Stimulated activated naive B cell treated with anti-CD40 and anti-IgM and Interleukin-4, amounts not matched to agents 10 μg/mL and 1 μg/mL and 100 μg/mL, for 72 hours (primary cell): Measurements from ENCODE around the gene KLHL17.
A peak's percentile ranks its signal among the peaks of the same experiment; 100 is the strongest.

Experiments
- ATAC-seq, 2 donors: fragments of 150-1000 bp; cut with Tn5 transposase; replicated peaks; 2 replicates each; pipeline ENCODE4 v1.10.0; 2021; ENCODE audit warnings: moderate library complexity in 1 of 2
- DNase-seq: peaks from one replicate; pipeline ENCODE4 v3.0.0; 2021
- H3K27ac Mint-ChIP-seq: one replicate; pipeline ENCODE4 v1.8.0; 2022; ENCODE audit warnings: mild to moderate bottlenecking, mixed read lengths
- H3K27me3 Mint-ChIP-seq, 2 donors: one replicate each; pipeline ENCODE4 v1.8.0; 2022; ENCODE audit warnings: mixed read lengths in 2 of 2
- H3K36me3 Mint-ChIP-seq, 2 donors: one replicate each; pipeline ENCODE4 v1.8.0; 2022; ENCODE audit warnings: mixed read lengths in 2 of 2, mild to moderate bottlenecking in 1 of 2
- H3K4me1 Mint-ChIP-seq, 2 donors: one replicate each; pipeline ENCODE4 v1.8.0; 2022; ENCODE audit warnings: mixed read lengths in 2 of 2, mild to moderate bottlenecking in 1 of 2
- H3K4me3 Mint-ChIP-seq, 2 donors: one replicate each; pipeline ENCODE4 v1.8.0; 2022; ENCODE audit warnings: mild to moderate bottlenecking in 2 of 2, mixed read lengths in 2 of 2, moderate library complexity in 1 of 2
- H3K9me3 Mint-ChIP-seq, 2 donors: one replicate each; pipeline ENCODE4 v1.8.0; 2022; ENCODE audit warnings: mixed read lengths in 2 of 2, mild to moderate bottlenecking in 1 of 2

KLHL17 gene

DNA sequence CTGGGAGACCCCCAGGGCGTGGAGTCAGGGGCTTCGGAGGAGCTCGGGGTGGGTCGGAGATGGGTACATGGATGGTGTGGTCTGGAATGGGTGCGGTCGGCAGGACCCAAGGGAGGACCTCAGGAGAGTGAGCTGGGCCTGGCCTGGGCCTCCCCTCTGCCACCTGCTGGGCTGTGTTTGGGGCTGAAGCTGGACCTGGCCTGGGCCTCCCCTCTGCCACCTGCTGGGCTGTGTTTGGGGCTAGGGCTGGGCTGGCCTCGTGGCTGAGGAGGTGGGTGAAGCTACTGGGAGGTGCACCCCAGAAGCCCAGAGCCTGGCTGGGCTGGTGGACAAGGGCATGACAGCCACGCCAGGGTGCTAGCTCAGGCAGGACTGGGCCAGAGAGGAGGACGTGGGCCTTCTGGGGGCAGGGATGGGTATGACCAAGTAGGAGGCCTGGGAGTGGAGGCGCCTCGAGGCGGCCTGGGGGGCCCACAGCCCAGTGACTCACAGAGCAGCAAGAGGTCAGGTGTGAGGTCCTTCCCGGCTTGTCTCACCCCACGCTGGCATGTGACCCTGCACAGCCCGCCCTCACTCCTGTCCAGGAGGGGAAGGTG, 22.2 kb upstream of the KLHL17 start:
- H3K4me3 Mint-ChIP-seq: no peak overlapping the region

DNA sequence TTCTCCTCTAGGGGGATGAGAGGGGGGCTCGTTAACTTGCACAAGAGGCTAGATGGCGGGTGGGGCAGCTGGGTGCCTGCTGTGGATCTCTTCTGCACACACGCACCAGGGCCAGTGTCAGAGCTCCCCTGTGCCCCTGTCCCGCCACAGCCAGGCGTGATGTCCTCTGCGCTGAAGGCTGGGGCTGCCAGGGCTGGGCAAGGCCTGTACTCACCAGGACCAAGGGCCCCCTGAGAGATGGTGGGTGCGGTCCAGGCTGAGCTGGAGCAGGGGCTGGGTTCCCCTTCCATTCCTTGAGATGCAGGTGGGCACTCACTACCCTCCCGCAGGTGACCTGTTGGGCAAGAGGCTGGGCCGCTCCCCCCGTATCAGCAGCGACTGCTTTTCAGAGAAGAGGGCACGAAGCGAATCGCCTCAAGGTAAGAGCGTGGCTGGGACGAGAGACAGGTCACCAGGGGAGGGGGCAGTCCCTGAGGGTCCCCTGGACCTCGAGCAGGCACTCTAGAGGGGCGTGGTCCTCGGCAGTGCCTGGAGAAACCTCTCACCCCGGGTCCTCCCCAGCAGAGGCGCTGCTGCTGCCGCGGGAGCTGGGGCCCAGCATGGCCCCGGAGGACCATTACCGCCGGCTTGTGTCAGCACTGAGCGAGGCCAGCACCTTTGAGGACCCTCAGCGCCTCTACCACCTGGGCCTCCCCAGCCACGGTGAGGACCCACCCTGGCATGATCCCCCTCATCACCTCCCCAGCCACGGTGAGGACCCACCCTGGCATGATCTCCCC, 21.5 kb upstream of the KLHL17 start:
- DNase-seq (no peak), ATAC-seq (no peak)
- Mint-ChIP-seq H3K4me1 (peaks cover 16 to 20% of the 10 kb centered on the region in 2 donors), H3K36me3 (peaks cover under 1 to 1% of the 10 kb centered on the region in 2 donors), H3K27me3 (peaks cover 49 to 59% of the 10 kb centered on the region in 2 donors), H3K4me3 (no peak overlapping the region), H3K9me3 (no peaks in the 10 kb centered on the region), H3K27ac (no peak overlapping the region)

More for the DNA sequence above, 22.2 kb upstream of the KLHL17 start:
- peak overlapping the region; percentile 17 for H3K27ac Mint-ChIP-seq
- DNase-seq: no peak
- peaks cover 54 to 63% of the 10 kb centered on the region in 2 donors for H3K27me3 Mint-ChIP-seq
- H3K36me3 Mint-ChIP-seq: peaks cover 0 to 1% of the 10 kb centered on the region in 2 donors
- H3K4me1 Mint-ChIP-seq: peaks cover 16 to 20% of the 10 kb centered on the region in 2 donors
- peak; percentile 46 to 60 for ATAC-seq
- H3K9me3 Mint-ChIP-seq: no peaks in the 10 kb centered on the region

DNA sequence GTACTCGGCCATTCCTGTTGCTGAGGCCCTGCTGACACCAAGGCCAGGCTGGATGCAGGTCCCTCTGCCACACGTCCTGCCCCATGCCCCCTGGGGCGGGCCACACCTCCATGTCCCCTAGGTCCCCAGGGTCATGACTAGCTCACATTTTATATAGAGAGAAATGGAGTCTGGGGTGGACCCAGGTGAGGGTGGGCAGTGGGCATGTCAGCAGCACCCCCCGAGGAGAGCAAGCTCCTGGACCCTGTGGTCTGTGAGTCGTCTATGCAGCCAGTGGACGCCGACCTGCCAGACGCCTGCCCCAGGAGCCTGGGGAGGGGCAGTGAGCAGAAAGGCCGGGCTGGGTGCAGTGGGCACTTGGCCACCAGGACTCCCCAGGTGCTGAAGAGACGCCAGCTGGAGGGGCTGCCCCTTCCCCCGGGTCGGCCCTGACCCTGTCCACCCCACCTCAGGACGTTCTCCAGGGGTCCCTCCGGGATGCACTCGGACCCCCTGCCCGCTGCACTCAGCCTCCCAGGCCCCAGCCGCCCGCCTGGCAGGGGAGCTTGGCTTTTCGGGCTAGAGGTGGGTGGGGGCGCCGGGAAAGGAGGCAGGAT, 20.8 kb upstream of the KLHL17 start:
- Mint-ChIP-seq H3K27ac (no peak overlapping the region), H3K4me1 (peaks cover 16 to 20% of the 10 kb centered on the region in 2 donors), H3K36me3 (peaks cover 4 to 5% of the 10 kb centered on the region in 2 donors), H3K4me3 (peak overlapping the region in 1 of 2 donors; percentile 75), H3K9me3 (no peaks in the 10 kb centered on the region), H3K27me3 (peaks cover 49 to 59% of the 10 kb centered on the region in 2 donors)
- ATAC-seq: no peak
- no peak for DNase-seq

DNA sequence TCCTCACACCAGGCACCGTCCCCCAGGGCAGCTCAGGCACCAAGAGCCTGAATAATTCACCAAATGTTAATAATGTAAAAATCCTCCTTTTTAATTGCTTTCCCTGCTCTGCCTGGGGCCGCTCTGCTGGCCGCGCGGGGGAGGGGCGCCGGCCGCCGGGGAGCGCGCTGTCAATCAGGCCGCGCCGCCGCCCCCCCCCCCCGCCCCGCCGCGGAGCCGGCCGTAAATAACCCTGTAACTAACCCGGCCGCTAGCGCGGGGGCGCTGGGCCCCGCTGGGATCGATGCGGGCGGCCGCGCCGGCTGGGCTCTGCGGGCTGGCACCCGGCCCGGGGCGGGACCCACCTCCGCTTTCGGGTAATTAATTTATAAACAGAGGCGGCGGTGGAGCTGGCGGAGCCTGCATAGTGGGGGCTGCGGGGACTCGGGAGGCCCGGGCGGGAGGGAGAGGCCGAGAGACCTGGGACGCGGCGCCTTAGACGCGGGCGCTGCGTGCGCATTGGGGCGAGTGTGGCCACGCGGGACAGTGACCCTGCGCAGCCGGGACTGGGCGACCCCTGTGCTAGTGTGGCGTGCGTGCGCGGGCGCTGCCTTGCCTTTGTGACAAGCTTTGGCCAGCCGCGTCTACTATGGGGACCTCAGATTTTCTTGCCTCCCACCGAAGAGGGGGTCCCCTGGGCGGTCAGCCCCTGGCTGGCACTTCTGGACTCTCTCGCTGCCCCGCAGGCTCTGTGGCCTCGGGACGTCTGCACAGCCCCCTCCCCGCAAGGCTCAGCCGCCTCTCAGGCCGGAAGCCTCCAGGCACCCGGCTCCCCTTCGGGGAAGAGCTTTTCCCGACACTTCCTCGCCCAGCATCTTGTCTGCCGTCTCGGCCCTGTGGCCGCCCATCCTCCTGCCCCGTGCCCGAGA, 20.0 kb upstream of the KLHL17 start:
- DNase-seq: no peak
- Mint-ChIP-seq H3K4me3 (peak overlapping the region; percentile 46 to 75), H3K27ac (no peak overlapping the region), H3K27me3 (peaks cover 42 to 52% of the 10 kb centered on the region in 2 donors), H3K4me1 (peaks cover 14 to 20% of the 10 kb centered on the region in 2 donors), H3K9me3 (no peaks in the 10 kb centered on the region), H3K36me3 (peaks cover 10 to 12% of the 10 kb centered on the region in 2 donors)
- ATAC-seq: peak; percentile 26 to 35

DNA sequence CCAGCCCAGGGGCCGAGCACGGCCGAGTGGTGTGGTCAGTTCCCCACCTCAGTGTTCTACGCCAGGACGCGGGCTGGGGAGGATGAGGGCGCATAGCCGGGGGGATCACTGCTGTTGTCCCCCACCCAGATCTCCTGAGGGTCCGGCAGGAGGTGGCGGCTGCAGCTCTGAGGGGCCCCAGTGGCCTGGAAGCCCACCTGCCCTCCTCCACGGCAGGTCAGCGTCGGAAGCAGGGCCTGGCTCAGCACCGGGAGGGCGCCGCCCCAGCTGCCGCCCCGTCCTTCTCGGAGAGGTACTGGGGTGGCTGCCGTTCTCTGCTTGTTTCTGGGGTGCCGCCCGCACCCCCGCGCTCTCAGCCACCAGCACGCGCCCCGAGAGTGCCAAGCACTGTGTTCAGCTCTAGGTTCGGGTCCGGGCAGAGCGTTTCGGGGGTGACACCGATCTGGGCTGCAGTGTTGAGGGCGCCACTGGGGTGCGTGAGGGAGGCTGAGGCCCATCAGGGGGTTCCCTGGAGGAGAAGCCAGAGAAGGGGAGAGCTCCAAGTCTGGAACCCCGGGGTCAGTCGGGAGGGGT, 19.3 kb upstream of the KLHL17 start:
- Mint-ChIP-seq H3K4me3 (peak overlapping the region; percentile 75 to 80), H3K27me3 (peaks cover 36 to 46% of the 10 kb centered on the region in 2 donors), H3K27ac (peak overlapping the region; percentile 80), H3K36me3 (peaks cover 17 to 19% of the 10 kb centered on the region in 2 donors), H3K4me1 (peaks cover 14 to 26% of the 10 kb centered on the region in 2 donors), H3K9me3 (no peaks in the 10 kb centered on the region)
- ATAC-seq (peak; percentile 8 to 10), DNase-seq (no peak)

DNA sequence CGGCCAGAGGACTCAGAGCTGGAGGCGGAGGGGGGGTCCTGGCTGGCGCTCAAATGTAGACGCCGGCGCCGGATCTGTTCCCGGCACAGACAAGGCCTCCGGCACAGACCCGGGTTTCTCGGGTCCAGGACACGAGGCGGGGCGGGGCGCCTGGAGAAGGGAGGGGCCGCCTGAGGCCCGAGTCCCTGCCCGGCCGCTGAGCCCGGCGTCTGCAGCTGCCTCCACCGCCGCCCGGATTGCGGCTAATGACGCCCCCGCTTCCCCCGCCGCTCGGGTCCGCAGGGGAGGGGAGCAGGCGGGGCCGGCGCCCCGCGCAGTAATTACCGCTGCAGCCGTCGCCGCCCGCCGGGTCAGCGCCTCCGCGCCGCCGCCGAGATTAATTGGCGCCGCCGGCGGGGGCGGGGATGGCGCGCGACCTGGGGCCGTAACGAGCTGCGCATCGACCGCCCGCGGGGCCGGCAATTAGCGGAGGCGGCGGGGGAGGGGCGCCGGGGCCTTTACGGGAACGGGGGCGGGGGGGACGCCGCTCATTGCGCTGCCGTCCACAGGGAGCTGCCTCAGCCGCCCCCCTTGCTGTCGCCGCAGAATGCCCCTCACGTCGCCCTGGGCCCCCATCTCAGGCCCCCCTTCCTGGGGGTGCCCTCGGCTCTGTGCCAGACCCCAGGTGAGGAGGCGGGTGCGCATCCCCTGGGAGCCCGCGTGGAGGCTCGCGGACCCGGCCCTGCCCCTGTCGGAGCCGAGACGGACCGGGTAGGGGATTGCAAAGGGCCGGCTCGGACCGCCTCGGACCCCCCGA, 18.6 kb upstream of the KLHL17 start:
- no peak for DNase-seq
- Mint-ChIP-seq H3K4me1 (peaks cover 14 to 26% of the 10 kb centered on the region in 2 donors), H3K36me3 (peaks cover 23 to 24% of the 10 kb centered on the region in 2 donors), H3K27me3 (peaks cover 34 to 43% of the 10 kb centered on the region in 2 donors), H3K9me3 (no peaks in the 10 kb centered on the region), H3K27ac (peak overlapping the region; percentile 80), H3K4me3 (peak overlapping the region; percentile 75 to 80)
- ATAC-seq: peak; percentile 38

DNA sequence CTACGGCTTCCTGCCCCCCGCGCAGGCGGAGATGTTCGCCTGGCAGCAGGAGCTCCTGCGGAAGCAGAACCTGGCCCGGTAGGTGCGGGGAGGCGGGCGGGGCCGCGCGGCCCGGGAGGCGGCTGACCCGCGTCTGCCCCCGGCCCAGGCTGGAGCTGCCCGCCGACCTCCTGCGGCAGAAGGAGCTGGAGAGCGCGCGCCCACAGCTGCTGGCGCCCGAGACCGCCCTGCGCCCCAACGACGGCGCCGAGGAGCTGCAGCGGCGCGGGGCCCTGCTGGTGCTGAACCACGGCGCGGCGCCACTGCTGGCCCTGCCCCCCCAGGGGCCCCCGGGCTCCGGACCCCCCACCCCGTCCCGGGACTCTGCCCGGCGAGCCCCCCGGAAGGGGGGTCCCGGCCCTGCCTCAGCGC, 18.0 kb upstream of the KLHL17 start:
- H3K4me1 Mint-ChIP-seq: peaks cover 14 to 26% of the 10 kb centered on the region in 2 donors
- ATAC-seq: peak; percentile 4 to 11
- no peak overlapping the region for H3K27ac Mint-ChIP-seq
- H3K27me3 Mint-ChIP-seq: peaks cover 28 to 39% of the 10 kb centered on the region in 2 donors
- no peaks in the 10 kb centered on the region for H3K9me3 Mint-ChIP-seq
- peak overlapping the region in 1 of 2 donors; percentile 6 for H3K4me3 Mint-ChIP-seq
- peaks cover 28 to 29% of the 10 kb centered on the region in 2 donors for H3K36me3 Mint-ChIP-seq
- DNase-seq: no peak

DNA sequence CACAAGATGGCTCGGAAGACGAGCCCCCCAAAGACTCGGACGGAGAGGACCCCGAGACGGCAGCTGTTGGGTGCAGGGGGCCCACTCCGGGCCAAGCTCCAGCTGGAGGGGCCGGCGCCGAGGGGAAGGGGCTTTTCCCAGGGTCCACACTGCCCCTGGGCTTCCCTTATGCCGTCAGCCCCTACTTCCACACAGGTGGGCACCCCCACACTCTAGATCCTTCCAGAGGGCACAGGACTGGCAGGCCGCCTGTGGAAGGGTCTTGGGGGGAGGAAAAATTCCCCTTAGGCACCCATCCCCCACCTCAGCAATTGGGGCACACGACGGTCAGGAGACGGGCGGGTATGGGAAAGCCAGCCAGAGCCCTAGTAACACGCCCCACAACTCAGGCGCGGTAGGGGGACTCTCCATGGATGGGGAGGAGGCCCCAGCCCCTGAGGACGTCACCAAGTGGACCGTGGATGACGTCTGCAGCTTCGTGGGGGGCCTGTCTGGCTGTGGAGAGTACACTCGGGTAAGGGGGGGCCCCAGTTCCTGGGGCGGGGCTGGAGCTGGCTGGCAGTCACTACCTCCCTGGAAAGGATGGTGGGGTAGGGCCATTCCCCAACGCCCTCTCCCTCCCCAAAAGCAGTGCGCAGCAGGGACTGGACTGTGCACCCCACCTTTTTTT, 17.4 kb upstream of the KLHL17 start:
- DNase-seq: no peak
- H3K27me3 Mint-ChIP-seq: peaks cover 23 to 35% of the 10 kb centered on the region in 2 donors
- no peak overlapping the region for H3K4me3 Mint-ChIP-seq
- peaks cover 12 to 26% of the 10 kb centered on the region in 2 donors for H3K4me1 Mint-ChIP-seq
- peaks cover 34 to 35% of the 10 kb centered on the region in 2 donors for H3K36me3 Mint-ChIP-seq
- H3K27ac Mint-ChIP-seq: no peak overlapping the region
- no peak for ATAC-seq
- H3K9me3 Mint-ChIP-seq: no peaks in the 10 kb centered on the region

DNA sequence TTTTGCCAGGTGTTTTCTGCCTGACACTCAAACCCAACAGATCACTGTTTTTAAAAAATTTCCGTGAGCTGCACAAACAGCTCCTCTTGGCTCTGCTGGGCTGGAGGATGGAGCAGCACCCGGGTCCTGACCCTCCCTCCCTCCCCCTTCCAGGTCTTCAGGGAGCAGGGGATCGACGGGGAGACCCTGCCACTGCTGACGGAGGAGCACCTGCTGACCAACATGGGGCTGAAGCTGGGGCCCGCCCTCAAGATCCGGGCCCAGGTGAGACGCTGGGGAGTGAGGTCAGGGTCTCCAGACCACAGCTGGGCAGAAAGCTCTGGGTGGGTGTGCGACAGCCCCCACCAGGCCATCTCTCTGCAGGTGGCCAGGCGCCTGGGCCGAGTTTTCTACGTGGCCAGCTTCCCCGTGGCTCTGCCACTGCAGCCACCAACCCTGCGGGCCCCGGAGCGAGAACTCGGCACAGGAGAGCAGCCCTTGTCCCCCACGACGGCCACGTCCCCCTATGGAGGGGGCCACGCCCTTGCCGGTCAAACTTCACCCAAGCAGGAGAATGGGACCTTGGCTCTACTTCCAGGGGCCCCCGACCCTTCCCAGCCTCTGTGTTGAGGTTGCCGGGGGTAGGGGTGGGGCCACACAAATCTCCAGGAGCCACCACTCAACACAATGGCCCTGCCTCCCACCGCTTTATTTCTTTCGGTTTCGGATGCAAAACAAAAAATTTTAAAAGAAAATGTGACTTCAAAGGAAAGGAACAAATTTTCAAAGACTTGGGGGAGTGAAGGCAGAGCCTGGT, 16.6 kb upstream of the KLHL17 start:
- peaks cover 39 to 42% of the 10 kb centered on the region in 2 donors for H3K36me3 Mint-ChIP-seq
- no peak overlapping the region for H3K27ac Mint-ChIP-seq
- no peaks in the 10 kb centered on the region for H3K9me3 Mint-ChIP-seq
- H3K27me3 Mint-ChIP-seq: peaks cover 16 to 27% of the 10 kb centered on the region in 2 donors
- DNase-seq (no peak), ATAC-seq (no peak)
- H3K4me3 Mint-ChIP-seq: no peak overlapping the region
- peaks cover 10 to 26% of the 10 kb centered on the region in 2 donors for H3K4me1 Mint-ChIP-seq

DNA sequence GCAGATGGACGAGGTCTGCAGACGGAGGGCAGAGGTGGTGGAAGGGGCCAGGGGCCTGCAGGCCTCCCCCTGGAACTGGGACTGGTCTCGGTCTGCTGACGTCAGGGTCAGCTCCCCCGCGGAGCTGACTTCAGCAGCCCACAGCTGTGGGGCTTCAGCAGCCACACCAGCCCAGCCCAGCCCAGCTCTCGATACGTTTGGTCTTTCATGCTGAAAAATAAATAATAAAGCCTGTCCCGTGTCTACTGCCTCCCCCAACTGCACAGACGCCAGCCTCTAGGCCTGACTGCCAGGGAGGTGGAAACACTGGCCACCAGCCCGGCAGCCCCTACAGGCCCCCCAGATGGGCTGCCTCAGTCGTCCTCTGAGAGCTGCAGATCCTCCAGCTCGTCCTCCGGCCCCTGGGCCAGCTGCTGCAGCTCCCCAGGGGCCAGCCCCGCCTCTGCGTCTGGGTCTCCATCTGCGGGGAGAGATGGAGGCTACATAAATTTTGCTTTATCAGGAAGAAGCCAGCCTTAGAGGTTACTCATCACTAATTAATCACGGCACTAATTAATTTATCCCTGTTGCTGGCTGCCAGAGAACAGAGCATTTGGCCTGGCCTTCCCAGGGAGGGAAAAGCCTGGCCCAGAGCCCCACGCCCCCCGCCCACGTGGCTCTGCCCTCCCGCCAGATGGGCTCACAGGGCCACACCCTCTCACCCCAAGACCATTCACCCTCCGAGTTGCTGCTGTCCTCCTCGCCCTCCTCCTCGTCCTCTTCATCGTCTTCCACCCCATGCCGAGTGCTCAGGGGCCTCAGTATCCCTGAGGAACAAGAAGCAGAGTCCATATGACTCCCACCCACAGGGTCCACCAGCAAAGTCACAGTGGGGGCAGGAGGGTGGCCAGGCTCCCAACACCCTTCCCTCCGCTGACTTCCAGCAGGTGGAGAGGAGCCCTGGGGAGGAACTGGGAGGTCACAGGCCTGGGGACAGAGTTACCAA, 15.8 kb upstream of the KLHL17 start:
- H3K27me3 Mint-ChIP-seq: peaks cover 9 to 18% of the 10 kb centered on the region in 2 donors

More for the DNA sequence above, 15.8 kb upstream of the KLHL17 start:
- DNase-seq: no peak
- no peak for ATAC-seq
- no peak overlapping the region for H3K27ac Mint-ChIP-seq
- H3K4me3 Mint-ChIP-seq: no peak overlapping the region
- H3K36me3 Mint-ChIP-seq: peaks cover 48 to 51% of the 10 kb centered on the region in 2 donors
- H3K9me3 Mint-ChIP-seq: no peaks in the 10 kb centered on the region
- peaks cover 7 to 21% of the 10 kb centered on the region in 2 donors for H3K4me1 Mint-ChIP-seq
